WTC11 (cell line): ENCODE data around the gene METTL5. TPM values are rescaled to one million over a fixed set of nuclear protein-coding genes. Genes with fewer than 3 reads are reported as not detected.

ENCODE experiments used
- ATAC-seq: fragments of 200-7000 bp; cut with Tn5 transposase; 2 replicates; pipeline ENCODE4 v1.10.0; 2021; ENCODE audit warnings: mild to moderate bottlenecking, moderate library complexity
- CTCF ChIA-PET: fragments of 300-600 bp; sonication (Branson Sonifier 250); formaldehyde crosslinking; loops from one replicate; lab custom pipeline; 2021; ENCODE audit warnings: antibody characterized with exemption; lab: Charles Lee
- POLR2A ChIA-PET: fragments of 350-600 bp; sonication (Branson Sonifier 250); formaldehyde crosslinking; loops from one replicate; lab custom pipeline; 2021; ENCODE audit warnings: antibody characterized with exemption; lab: Charles Lee
- DNase-seq: peaks from one replicate; pipeline ENCODE4 v3.0.0; 2021; ENCODE audit warnings: low spot score
- H3K27ac Mint-ChIP-seq: 2 replicates; pipeline ENCODE4 v1.8.0; 2021; ENCODE audit warnings: mixed read lengths
- H3K27me3 Mint-ChIP-seq: 2 replicates; pipeline ENCODE4 v1.8.0; 2021; ENCODE audit warnings: low read depth, mild to moderate bottlenecking, moderate library complexity, mixed read lengths
- H3K36me3 Mint-ChIP-seq: 2 replicates; pipeline ENCODE4 v1.8.0; 2021; ENCODE audit warnings: mixed read lengths
- H3K4me1 Mint-ChIP-seq: 2 replicates; pipeline ENCODE4 v1.8.0; 2022; ENCODE audit warnings: mixed read lengths
- H3K4me3 Mint-ChIP-seq: 2 replicates; pipeline ENCODE4 v1.8.0; 2021; ENCODE audit warnings: mild to moderate bottlenecking, moderate library complexity, mixed read lengths
- H3K9me3 Mint-ChIP-seq: 2 replicates; pipeline ENCODE4 v1.8.0; 2021; ENCODE audit warnings: mixed read lengths
- CDX4 ChIP-seq: fragments of 250-450 bp; sonication (Bioruptor Pico); IDR thresholded peaks from 2 replicates; pipeline ENCODE4 v1.9.0; 2021; ENCODE audit warnings: moderate library complexity, mild to moderate bottlenecking, inconsistent platforms, borderline replicate concordance
- CREB1 ChIP-seq: sonication (generic); formaldehyde crosslinking; IDR thresholded peaks from 2 replicates; pipeline ENCODE4 v1.8.0; 2023; ENCODE audit warnings: mild to moderate bottlenecking, missing genetic modification reagents
- EMX1 ChIP-seq: fragments of 250-450 bp; sonication (Bioruptor Pico); IDR thresholded peaks from 2 replicates; pipeline ENCODE4 v1.8.0; 2021; ENCODE audit warnings: mild to moderate bottlenecking
- ETV6 ChIP-seq: sonication (generic); formaldehyde crosslinking; IDR thresholded peaks from 2 replicates; pipeline ENCODE4 v1.8.1; 2022; ENCODE audit warnings: mild to moderate bottlenecking, missing genetic modification reagents
- FOXP1 ChIP-seq: sonication (generic); formaldehyde crosslinking; IDR thresholded peaks from 2 replicates; pipeline ENCODE4 v1.8.0; 2022; ENCODE audit warnings: missing genetic modification reagents, mild to moderate bottlenecking, moderate library complexity, borderline replicate concordance
- HMGA2 ChIP-seq: fragments of 250-450 bp; sonication (Bioruptor Pico); IDR thresholded peaks from 2 replicates; pipeline ENCODE4 v1.4.0; 2021; ENCODE audit warnings: mild to moderate bottlenecking, moderate library complexity
- IRF1 ChIP-seq: sonication (generic); formaldehyde crosslinking; IDR thresholded peaks from 2 replicates; pipeline ENCODE4 v1.8.0; 2023; ENCODE audit warnings: missing genetic modification reagents
- MAX ChIP-seq: sonication (generic); formaldehyde crosslinking; IDR thresholded peaks from 2 replicates; pipeline ENCODE4 v1.8.0; 2022; ENCODE audit warnings: mild to moderate bottlenecking, missing genetic modification reagents
- MXD4 ChIP-seq: fragments of 250-450 bp; sonication (Bioruptor Pico); IDR thresholded peaks from 2 replicates; pipeline ENCODE4 v1.8.0; 2021; ENCODE audit warnings: mild to moderate bottlenecking, moderate library complexity, borderline replicate concordance
- MYBL2 ChIP-seq: sonication (generic); formaldehyde crosslinking; IDR thresholded peaks from 2 replicates; pipeline ENCODE4 v1.8.1; 2023; ENCODE audit warnings: mild to moderate bottlenecking, moderate library complexity, missing genetic modification reagents
- NFE2L1 ChIP-seq: sonication (generic); formaldehyde crosslinking; IDR thresholded peaks from 2 replicates; pipeline ENCODE4 v1.8.1; 2023; ENCODE audit warnings: missing genetic modification reagents
- NR1H2 ChIP-seq: sonication (generic); formaldehyde crosslinking; IDR thresholded peaks from 2 replicates; pipeline ENCODE4 v1.9.0; 2021; ENCODE audit warnings: mild to moderate bottlenecking, moderate library complexity, missing genetic modification reagents
- PRDM15 ChIP-seq: sonication (generic); formaldehyde crosslinking; IDR thresholded peaks from 2 replicates; pipeline ENCODE4 v1.8.0; 2022; ENCODE audit warnings: missing genetic modification reagents
- PREB ChIP-seq: sonication (generic); formaldehyde crosslinking; IDR thresholded peaks from 2 replicates; pipeline ENCODE4 v1.8.1; 2022; ENCODE audit warnings: mild to moderate bottlenecking, missing genetic modification reagents, moderate library complexity, borderline replicate concordance
- TEAD1 ChIP-seq: sonication (generic); formaldehyde crosslinking; IDR thresholded peaks from 2 replicates; pipeline ENCODE4 v1.8.0; 2022; ENCODE audit warnings: mild to moderate bottlenecking, missing genetic modification reagents
- ZNF423 ChIP-seq: fragments of 250-450 bp; sonication (Bioruptor Pico); IDR thresholded peaks from 2 replicates; pipeline ENCODE4 v2.1.2; 2022; ENCODE audit warnings: mild to moderate bottlenecking, moderate library complexity
- ZNF532 ChIP-seq: fragments of 250-450 bp; sonication (Bioruptor Pico); IDR thresholded peaks from 2 replicates; pipeline ENCODE4 v1.9.0; 2021; ENCODE audit warnings: mild to moderate bottlenecking, borderline replicate concordance
- ZSCAN18 ChIP-seq: fragments of 250-450 bp; sonication (Bioruptor Pico); IDR thresholded peaks from 2 replicates; pipeline ENCODE4 v2.1.2; 2022; ENCODE audit warnings: mild to moderate bottlenecking, moderate library complexity
- total RNA-seq: library from RNA; stranded (reverse); gene quantifications from 3 replicates; pipeline ENCODE4 v1.2.3, GENCODE V29; 2021

Gene METTL5
- total RNA-seq, 1 experiment from 2014 or later, result 90.9 TPM

GRCh38 chr2:169775765-169776164 lies 48.9 kb downstream of the METTL5 start:
- H3K4me1 Mint-ChIP-seq, result no peaks in the 10 kb centered on the region
- no peak overlapping the region for H3K4me3 Mint-ChIP-seq
- no peaks in the 10 kb centered on the region for H3K27me3 Mint-ChIP-seq
- ChIA-PET POLR2A (no interaction called here), CTCF (interaction anchor here (0.8 kb wide), 1 partner anchor 14 kb away, joined by 3 read pairs; no protein-coding TSS in a partner anchor)
- DNase-seq (no peak), ATAC-seq (no peak)
- H3K36me3 Mint-ChIP-seq, result no peaks in the 10 kb centered on the region
- peaks cover 5% of the 10 kb centered on the region for H3K9me3 Mint-ChIP-seq
- H3K27ac Mint-ChIP-seq, result no peak overlapping the region
- TF ChIP-seq MAX (CRISPR knock-in tag), result no peak
- TF ChIP-seq HMGA2 (CRISPR knock-in tag), result no peak
- TF ChIP-seq PRDM15 (CRISPR knock-in tag), result no peak
- no peak for TF ChIP-seq ZSCAN18 (CRISPR knock-in tag)
- TF ChIP-seq CREB1, result no peak
- TF ChIP-seq CDX4 (CRISPR knock-in tag), result no peak
- TF ChIP-seq EMX1 (CRISPR knock-in tag), result no peak
- no peak for TF ChIP-seq MXD4 (CRISPR knock-in tag)
- TF ChIP-seq PREB (CRISPR knock-in tag), result no peak
- TF ChIP-seq FOXP1 (CRISPR knock-in tag), result no peak
- no peak for TF ChIP-seq MYBL2

GRCh38 chr2:169775354-169775753 lies 49.4 kb downstream of the METTL5 start:
- Mint-ChIP-seq H3K4me1 (no peaks in the 10 kb centered on the region), H3K27me3 (no peaks in the 10 kb centered on the region), H3K36me3 (no peaks in the 10 kb centered on the region), H3K4me3 (no peak overlapping the region), H3K27ac (no peak overlapping the region), H3K9me3 (peaks cover 5% of the 10 kb centered on the region)
- ATAC-seq, result no peak
- no peak for DNase-seq
- CTCF ChIA-PET, result interaction anchor here (0.8 kb wide), 1 partner anchor 15 kb away, joined by 3 read pairs; no protein-coding TSS in a partner anchor
- POLR2A ChIA-PET, result interaction anchor here (1.0 kb wide), 1 partner anchor 13 kb away, joined by 3 read pairs; no protein-coding TSS in a partner anchor
- no peak for TF ChIP-seq TEAD1
- TF ChIP-seq ZNF532, result no peak
- TF ChIP-seq ZNF423, result no peak
- no peak for TF ChIP-seq FOXP1 (CRISPR knock-in tag)
- TF ChIP-seq IRF1 (CRISPR knock-in tag), result no peak
- no peak for TF ChIP-seq ETV6 (CRISPR knock-in tag)
- no peak for TF ChIP-seq NR1H2 (CRISPR knock-in tag)
- no peak for TF ChIP-seq PRDM15 (CRISPR knock-in tag)
- TF ChIP-seq NFE2L1 (CRISPR knock-in tag), result no peak
- TF ChIP-seq MAX (CRISPR knock-in tag), result no peak
